Activated naive CD4-positive, alpha-beta T cell treated with anti-CD3 and anti-CD28 coated beads, Interleukin-2, amount 50 U/mL, for 24 hours (primary cell): ENCODE measurements around the gene ZP4.

Experiments used
- H3K27ac Mint-ChIP-seq: one replicate; pipeline ENCODE4 v1.8.0; 2021; ENCODE audit warnings: mild to moderate bottlenecking, mixed read lengths
- H3K27me3 Mint-ChIP-seq: one replicate; pipeline ENCODE4 v1.8.0; 2021; ENCODE audit warnings: mixed read lengths
- H3K36me3 Mint-ChIP-seq: one replicate; pipeline ENCODE4 v1.8.0; 2021; ENCODE audit warnings: mixed read lengths
- H3K4me1 Mint-ChIP-seq: one replicate; pipeline ENCODE4 v1.8.0; 2021; ENCODE audit warnings: mixed read lengths
- H3K4me3 Mint-ChIP-seq: one replicate; pipeline ENCODE4 v1.8.0; 2021; ENCODE audit warnings: mild to moderate bottlenecking, mixed read lengths
- H3K9me3 Mint-ChIP-seq: one replicate; pipeline ENCODE4 v1.8.0; 2021; ENCODE audit warnings: mixed read lengths

Gene ZP4, protein sequence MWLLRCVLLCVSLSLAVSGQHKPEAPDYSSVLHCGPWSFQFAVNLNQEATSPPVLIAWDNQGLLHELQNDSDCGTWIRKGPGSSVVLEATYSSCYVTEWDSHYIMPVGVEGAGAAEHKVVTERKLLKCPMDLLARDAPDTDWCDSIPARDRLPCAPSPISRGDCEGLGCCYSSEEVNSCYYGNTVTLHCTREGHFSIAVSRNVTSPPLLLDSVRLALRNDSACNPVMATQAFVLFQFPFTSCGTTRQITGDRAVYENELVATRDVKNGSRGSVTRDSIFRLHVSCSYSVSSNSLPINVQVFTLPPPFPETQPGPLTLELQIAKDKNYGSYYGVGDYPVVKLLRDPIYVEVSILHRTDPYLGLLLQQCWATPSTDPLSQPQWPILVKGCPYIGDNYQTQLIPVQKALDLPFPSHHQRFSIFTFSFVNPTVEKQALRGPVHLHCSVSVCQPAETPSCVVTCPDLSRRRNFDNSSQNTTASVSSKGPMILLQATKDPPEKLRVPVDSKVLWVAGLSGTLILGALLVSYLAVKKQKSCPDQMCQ

DNA sequence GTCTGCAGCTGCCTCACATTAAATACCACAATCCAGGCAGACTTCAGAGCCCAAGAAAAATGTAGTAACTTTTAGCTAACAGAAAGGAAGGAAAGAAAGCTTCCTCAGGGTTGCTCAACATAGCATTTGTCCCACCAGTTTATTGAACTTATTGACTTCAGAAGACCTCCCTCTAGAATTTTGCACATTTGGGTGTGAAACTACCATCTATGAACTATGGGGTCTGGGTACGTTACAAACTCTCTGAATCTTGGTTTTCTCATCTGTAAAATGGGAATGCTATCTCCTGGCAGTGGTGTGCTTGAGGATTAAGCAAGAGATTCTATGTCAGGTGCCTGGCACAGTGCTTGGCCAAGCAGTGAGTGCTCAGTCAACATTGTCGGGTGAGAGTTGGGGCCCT lies at the start of gene ZP4:
Gene ZP4, minus strand, starts transcription at position 101 of the 400 bp plus-strand sequence. CDS start 287 bp downstream, outside the sequence.
- Mint-ChIP-seq H3K9me3 (no peaks in the 10 kb centered on the region), H3K27me3 (no peaks in the 10 kb centered on the region), H3K4me1 (no peaks in the 10 kb centered on the region), H3K4me3 (no peak within 1 kb of the TSS), H3K36me3 (no peaks in the 10 kb centered on the region), H3K27ac (no peak within 1 kb of the TSS)

DNA sequence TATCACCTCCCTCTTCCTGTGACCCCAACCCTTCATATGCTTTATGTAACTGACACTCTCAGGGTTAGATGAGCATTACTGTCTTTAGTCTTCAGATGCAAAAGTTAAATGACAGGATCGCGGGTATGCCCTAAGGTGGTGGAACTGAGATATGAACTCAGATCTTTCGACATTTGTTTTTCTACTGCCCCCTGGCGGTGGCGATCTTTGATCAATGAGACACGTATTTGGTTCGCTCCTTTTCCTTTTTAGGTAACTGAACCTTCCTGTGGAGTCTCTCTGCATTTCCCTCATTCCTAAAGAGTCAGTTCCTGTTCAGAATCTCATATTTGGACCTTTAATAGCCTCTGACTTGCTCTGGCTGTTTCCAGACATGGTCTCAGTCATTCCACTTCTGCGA lies 47.8 kb upstream of the ZP4 start:
- Mint-ChIP-seq H3K9me3 (peaks cover 6% of the 10 kb centered on the region), H3K4me3 (no peak overlapping the region), H3K4me1 (no peaks in the 10 kb centered on the region), H3K27me3 (no peaks in the 10 kb centered on the region), H3K27ac (no peak overlapping the region), H3K36me3 (no peaks in the 10 kb centered on the region)

DNA sequence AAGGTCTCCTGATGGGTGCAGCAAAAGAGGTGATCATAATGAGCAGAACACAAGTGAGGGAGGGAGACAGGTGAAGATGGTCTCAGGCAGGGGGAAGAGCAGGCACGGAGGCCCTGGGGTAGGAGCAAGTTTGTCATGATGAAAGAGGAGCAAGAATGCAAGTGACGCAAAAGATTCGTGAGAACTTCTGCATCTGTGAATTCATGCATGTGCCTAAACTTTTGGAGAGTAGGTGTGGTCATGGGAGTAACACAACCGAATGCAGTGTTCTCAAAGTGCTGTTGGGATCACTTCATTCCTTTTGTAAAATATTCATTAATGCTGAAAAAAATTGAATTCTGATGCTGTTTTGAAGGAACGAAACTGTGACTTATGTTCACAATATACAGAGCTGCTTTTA lies 47.3 kb upstream of the ZP4 start:
- no peak overlapping the region for H3K4me3 Mint-ChIP-seq
- no peaks in the 10 kb centered on the region for H3K27me3 Mint-ChIP-seq

DNA sequence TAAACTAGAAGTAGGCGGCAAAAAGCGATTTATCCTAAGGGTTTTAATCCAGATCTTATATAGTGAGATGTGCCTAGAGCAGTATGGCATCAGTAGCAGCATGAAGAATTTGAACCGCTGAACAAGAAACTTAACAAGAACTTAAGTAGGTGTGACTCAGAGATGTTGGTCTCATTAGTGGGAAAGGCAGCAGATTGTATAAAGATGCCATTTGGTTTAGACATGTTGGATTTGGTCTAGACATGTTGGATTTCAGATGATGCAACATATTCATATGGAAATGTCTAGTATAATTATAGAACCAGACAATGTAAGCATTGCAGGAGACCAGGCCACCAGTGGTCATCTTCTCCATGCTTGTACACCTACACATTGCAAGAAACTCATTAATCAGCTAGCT lies 42.1 kb upstream of the ZP4 start:
- no peaks in the 10 kb centered on the region for H3K36me3 Mint-ChIP-seq
- H3K9me3 Mint-ChIP-seq: peaks cover 5% of the 10 kb centered on the region
- H3K27ac Mint-ChIP-seq: no peak overlapping the region
- no peaks in the 10 kb centered on the region for H3K4me1 Mint-ChIP-seq
- no peaks in the 10 kb centered on the region for H3K27me3 Mint-ChIP-seq
- no peak overlapping the region for H3K4me3 Mint-ChIP-seq

More for the DNA sequence above, 47.3 kb upstream of the ZP4 start:
- H3K36me3 Mint-ChIP-seq: no peaks in the 10 kb centered on the region
- peaks cover 6% of the 10 kb centered on the region for H3K9me3 Mint-ChIP-seq
- H3K27ac Mint-ChIP-seq: no peak overlapping the region
- no peaks in the 10 kb centered on the region for H3K4me1 Mint-ChIP-seq

DNA sequence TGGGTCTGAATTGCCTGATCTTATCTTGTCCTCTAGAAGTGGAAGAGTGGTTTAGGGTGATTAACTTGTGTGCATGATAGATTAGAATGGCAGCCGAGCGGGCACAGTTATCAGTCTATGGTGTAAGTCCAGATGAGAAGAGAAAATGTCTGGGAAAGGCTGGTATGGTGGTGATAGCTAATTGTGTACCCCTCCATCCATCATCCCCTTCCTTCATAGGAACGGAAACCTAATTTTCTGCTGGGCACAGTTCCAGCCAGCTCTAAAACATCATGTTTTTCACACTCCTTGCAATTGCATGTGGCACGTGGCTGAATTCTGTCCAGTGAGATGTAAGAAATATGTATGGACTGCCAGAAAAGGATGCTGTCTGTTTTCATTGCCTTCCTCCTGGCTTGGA lies 40.9 kb upstream of the ZP4 start:
- H3K4me3 Mint-ChIP-seq: no peak overlapping the region
- no peak overlapping the region for H3K27ac Mint-ChIP-seq
- H3K36me3 Mint-ChIP-seq: no peaks in the 10 kb centered on the region
- H3K9me3 Mint-ChIP-seq: peaks cover 5% of the 10 kb centered on the region
- no peaks in the 10 kb centered on the region for H3K27me3 Mint-ChIP-seq
- H3K4me1 Mint-ChIP-seq: no peaks in the 10 kb centered on the region

DNA sequence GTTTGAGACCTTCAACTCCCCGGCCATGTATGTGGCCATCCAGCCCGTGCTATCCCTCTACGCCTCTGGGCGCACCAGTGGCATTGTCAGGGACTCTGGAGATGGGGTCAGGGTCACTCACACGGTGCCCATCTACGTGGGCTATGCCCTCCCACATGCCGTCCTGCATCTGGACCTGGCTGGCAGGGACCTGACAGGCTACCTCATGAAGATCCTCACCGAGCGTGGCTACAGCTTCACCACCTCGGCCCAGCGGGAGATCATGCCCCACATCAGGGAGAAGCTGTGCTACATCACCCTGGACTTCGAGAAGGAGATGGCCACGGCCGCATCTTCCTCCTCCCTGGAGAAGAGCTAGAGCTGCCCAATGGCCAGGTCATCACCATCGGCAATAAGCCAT lies 36.5 kb upstream of the ZP4 start:
- Mint-ChIP-seq H3K27ac (no peak overlapping the region), H3K4me1 (no peaks in the 10 kb centered on the region), H3K36me3 (no peaks in the 10 kb centered on the region), H3K27me3 (no peaks in the 10 kb centered on the region), H3K4me3 (no peak overlapping the region), H3K9me3 (peaks cover 5% of the 10 kb centered on the region)

DNA sequence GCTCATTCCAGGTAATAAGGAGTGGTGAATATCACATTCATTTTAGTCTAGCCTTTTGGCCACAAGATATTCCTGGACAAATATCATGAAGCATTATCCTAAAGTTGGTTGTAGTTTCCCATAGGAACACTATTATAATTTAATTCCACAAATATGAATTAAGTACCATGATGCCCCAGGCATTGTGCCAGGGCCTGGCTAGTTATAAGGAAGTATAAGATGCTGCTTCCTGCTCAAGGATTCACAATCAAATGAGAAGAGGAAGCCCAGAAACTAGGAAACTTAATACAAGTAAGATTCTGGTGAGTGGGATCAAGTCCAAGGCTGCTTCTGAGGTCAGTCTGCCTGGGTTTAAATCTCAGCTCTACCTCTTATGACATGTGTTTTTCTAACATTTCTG lies 30.6 kb upstream of the ZP4 start:
- no peak overlapping the region for H3K27ac Mint-ChIP-seq

DNA sequence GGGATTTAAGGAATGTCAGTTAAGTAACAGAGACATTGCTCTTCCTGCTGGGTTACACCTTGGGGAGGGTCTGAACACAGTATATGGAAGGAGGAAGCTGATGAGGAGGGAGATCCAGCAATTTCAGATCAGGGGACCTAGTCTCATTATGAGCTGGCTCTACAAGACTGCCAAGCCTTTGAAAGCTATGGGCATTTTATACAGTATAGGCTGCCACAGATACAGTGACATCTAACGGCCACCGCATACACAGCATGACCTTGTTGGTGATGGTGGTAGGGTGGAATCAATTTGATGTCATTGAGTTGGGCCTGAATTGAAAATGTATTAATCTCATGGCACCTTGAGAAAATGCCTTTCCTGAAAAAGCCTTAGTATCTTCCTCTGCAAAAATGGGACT lies 22.6 kb upstream of the ZP4 start:
- no peak overlapping the region for H3K27ac Mint-ChIP-seq
- no peaks in the 10 kb centered on the region for H3K27me3 Mint-ChIP-seq
- no peaks in the 10 kb centered on the region for H3K4me1 Mint-ChIP-seq
- peaks cover 11% of the 10 kb centered on the region for H3K9me3 Mint-ChIP-seq
- H3K36me3 Mint-ChIP-seq: no peaks in the 10 kb centered on the region
- no peak overlapping the region for H3K4me3 Mint-ChIP-seq

More for the DNA sequence above, 30.6 kb upstream of the ZP4 start:
- Mint-ChIP-seq H3K4me3 (no peak overlapping the region), H3K27me3 (peaks cover 1% of the 10 kb centered on the region), H3K4me1 (no peaks in the 10 kb centered on the region), H3K9me3 (peaks cover 5% of the 10 kb centered on the region), H3K36me3 (no peaks in the 10 kb centered on the region)

DNA sequence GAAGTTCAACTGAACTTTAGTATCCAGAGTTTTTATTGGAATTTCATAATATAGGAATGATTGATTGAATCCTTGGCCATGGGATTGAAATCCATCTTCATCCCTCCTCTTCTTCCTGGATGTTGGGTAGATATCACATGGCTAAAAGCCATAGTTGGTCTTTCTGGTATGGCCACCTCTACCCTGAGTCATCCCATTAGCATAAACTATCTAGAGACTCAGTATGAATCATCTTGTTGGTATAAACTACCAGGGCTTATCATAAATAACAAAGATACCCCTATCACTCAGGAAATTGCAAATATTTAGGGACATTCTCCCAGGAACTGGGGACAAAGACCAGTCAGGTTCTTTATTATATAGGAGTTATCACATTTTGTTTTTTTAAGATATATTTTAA lies 21.2 kb upstream of the ZP4 start:
- Mint-ChIP-seq H3K36me3 (no peaks in the 10 kb centered on the region), H3K27ac (no peak overlapping the region), H3K4me1 (no peaks in the 10 kb centered on the region), H3K27me3 (no peaks in the 10 kb centered on the region), H3K4me3 (no peak overlapping the region), H3K9me3 (peaks cover 11% of the 10 kb centered on the region)

DNA sequence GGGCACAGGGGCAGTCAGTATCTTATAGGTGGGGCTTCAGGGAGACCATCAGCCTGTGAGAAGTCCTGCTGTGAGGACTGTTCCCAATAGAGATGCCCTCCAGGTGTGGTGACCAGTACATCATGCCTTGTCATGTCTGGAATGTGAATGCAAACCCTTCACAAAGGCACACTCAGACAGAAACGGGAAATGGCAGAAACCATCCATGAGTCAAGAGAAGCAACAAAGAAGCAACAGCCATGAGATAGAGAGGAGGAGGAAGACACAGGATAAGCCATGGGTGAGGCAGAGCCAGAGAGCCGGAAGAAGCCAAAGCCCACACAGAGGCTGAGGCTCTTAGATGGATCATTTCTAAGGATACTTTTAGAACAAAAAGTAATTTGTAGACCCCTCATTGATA lies 20.1 kb upstream of the ZP4 start:
- H3K4me3 Mint-ChIP-seq: no peak overlapping the region
- H3K36me3 Mint-ChIP-seq: no peaks in the 10 kb centered on the region
- H3K9me3 Mint-ChIP-seq: peaks cover 11% of the 10 kb centered on the region
- H3K27me3 Mint-ChIP-seq: no peaks in the 10 kb centered on the region
- H3K4me1 Mint-ChIP-seq: no peaks in the 10 kb centered on the region
- no peak overlapping the region for H3K27ac Mint-ChIP-seq

DNA sequence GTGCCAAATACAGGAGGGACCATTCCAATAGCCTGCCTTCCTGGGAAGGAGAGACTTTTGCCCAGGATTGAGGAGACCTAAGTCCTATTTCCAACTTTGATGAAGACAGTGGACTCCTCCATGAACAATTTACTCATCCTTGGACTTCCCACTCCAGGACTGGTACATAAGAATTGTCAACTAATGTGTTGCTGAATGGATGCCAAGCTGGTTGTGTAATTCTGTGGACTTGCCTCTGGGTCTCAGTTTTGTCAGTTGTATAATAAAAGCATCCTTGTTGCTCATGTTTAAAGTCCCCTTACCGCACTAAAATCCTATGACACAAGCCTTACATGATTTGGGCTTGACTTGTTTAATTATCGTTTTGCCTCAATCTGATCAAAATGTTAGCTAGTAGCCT lies 13.2 kb upstream of the ZP4 start:
- no peak overlapping the region for H3K27ac Mint-ChIP-seq
- H3K4me1 Mint-ChIP-seq: no peaks in the 10 kb centered on the region
- peaks cover 1% of the 10 kb centered on the region for H3K27me3 Mint-ChIP-seq
- H3K9me3 Mint-ChIP-seq: peaks cover 4% of the 10 kb centered on the region
- no peak overlapping the region for H3K4me3 Mint-ChIP-seq
- H3K36me3 Mint-ChIP-seq: no peaks in the 10 kb centered on the region

DNA sequence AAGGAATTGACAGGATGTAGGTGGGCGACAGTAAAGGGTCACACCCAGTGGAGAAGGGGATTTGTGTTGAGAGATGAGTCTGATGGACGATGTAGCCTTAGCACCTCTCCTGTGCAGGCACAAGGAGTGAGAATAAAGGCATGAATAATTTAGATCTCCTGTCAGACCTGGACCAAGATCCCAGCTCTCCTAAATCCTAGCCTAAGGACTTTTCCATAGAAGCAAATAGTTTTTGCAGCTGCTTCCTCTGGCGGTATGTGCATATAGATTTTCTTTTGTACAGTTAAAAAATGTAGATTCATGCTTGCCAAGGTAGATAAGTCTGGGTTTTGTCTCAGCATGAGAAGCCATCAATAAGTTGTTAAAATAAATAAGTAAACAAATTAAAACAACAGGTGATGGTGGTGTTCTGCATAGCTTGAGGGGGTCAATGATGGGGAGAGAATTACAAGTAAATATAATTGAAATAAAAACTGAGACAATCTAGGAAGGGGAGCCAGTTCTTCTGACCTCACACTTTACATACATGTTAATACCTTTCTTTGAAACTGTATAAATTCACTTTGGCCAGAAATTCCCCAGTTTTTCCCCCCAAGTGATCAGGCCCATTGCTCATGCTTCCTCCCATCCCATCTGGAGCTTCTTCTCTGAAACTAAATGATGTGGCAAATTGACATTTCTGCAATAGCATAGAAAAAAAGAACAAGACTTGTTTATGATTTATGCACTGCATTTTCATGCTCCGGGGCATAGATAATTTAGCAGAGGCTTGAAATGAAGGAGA lies 12.4 kb upstream of the ZP4 start:
- no peaks in the 10 kb centered on the region for H3K36me3 Mint-ChIP-seq
- H3K4me3 Mint-ChIP-seq: no peak overlapping the region
- H3K27me3 Mint-ChIP-seq: peaks cover 1% of the 10 kb centered on the region
- no peaks in the 10 kb centered on the region for H3K9me3 Mint-ChIP-seq
- no peaks in the 10 kb centered on the region for H3K4me1 Mint-ChIP-seq
- H3K27ac Mint-ChIP-seq: no peak overlapping the region

DNA sequence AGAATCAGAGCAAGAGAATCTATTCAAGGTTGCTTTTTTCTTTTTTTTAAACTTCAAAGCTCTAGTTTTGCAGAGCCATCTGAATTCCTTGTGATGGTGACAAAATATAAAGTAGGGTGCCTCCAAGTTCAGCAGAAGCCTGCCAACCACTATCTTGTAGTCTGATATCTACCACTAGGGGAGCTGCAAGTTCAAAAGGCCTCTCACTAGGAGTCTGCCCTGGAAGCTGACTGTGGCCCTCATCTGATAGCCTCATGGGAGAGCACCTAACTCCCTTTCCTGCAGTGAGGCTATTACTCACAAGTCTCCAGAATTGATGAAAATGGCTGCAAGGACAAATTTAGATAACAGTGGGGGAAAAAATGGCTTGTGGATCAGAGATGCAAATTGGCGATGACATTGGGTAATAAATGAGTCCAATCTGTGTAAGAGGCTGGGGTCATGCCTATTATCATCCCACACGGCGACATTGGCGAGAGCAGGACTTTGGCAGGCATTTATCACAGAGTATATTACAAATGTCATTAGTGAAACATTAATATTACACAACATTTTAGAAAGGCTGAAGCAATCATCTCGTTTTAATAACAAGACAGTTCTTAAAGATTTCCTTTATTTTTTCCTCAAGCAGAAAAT lies 10.7 kb upstream of the ZP4 start:
- Mint-ChIP-seq H3K4me1 (no peaks in the 10 kb centered on the region), H3K27me3 (peaks cover 1% of the 10 kb centered on the region), H3K36me3 (no peaks in the 10 kb centered on the region), H3K27ac (no peak overlapping the region), H3K9me3 (peaks cover 7% of the 10 kb centered on the region), H3K4me3 (no peak overlapping the region)

DNA sequence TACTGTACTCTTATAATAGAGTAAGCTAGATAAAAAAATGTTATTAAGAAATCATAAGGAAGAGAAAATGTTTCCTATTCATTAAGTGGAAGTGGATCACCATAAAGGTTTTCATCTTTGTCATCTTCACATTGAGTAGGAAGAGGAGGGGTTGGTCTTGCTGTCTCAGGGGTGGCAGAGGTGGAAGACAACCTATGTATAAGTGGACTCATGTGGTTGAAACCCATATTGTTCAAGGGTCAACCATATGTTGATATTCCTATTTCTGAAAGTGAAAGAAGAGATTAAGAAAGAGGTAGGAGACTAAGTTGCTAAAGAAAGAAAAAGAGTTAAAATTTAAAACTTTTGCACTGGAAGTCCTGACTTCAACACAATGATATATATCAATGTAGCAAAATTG lies 4.9 kb upstream of the ZP4 start:
- Mint-ChIP-seq H3K4me1 (no peaks in the 10 kb centered on the region), H3K27me3 (no peaks in the 10 kb centered on the region), H3K4me3 (no peak overlapping the region), H3K9me3 (peaks cover 7% of the 10 kb centered on the region), H3K36me3 (no peaks in the 10 kb centered on the region), H3K27ac (no peak overlapping the region)

DNA sequence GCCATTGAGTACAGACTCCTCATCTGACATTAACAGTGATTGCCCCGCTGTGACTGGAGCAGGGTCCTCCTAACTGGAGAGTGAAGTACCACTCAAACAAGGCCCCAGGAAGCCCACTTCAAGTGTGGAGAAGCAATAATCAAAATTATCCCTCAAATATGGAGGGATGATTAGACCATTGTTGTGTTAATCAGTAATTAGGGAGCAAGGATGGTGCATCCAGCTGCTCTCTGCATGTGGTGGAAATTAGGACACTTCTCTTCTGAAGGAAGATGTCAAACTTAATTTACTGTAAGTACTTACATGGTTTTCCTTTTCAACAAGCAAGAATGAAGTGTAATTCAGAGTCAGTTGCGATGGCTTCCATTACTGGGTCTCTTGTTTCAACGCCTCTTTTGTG lies 3.4 kb upstream of the ZP4 start:
- no peak overlapping the region for H3K4me3 Mint-ChIP-seq
- H3K27ac Mint-ChIP-seq: no peak overlapping the region
- H3K9me3 Mint-ChIP-seq: peaks cover 7% of the 10 kb centered on the region
- H3K4me1 Mint-ChIP-seq: no peaks in the 10 kb centered on the region
- no peaks in the 10 kb centered on the region for H3K36me3 Mint-ChIP-seq
- H3K27me3 Mint-ChIP-seq: no peaks in the 10 kb centered on the region

DNA sequence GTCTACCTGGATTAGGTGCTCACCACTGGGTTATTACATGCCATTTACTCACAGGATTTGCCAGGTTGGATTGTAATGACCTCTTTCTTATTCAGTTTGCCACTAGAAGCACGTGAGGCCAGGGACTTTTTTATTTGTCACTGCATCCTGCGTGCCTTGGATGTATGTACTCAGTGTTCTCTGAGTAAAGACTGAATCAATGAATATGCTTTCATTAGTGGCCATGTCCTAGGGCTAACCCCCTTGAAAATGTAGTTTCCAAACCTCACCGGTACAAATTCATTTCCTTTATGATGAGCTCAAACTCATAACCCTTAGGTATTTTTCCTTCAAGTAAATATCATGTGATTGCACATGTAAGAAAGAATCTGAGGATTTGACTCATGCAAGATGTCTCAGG lies 1.3 kb upstream of the ZP4 start:
- H3K9me3 Mint-ChIP-seq: peaks cover 1% of the 10 kb centered on the region
- no peaks in the 10 kb centered on the region for H3K27me3 Mint-ChIP-seq
- no peak overlapping the region for H3K27ac Mint-ChIP-seq
- H3K4me1 Mint-ChIP-seq: no peaks in the 10 kb centered on the region
- H3K4me3 Mint-ChIP-seq: no peak overlapping the region
- H3K36me3 Mint-ChIP-seq: no peaks in the 10 kb centered on the region
